Caco-2 (cell line): Measurements from ENCODE around the gene EPG5. TPM values are rescaled to one million over a fixed set of nuclear protein-coding genes. Genes with fewer than 3 reads are reported as not detected.

Experiments used
- BruUV-seq: library from RNA; stranded (reverse); fragments of 400-500 nt; replicated peaks from 2 replicates; lab custom pipeline; 2021; lab: Mats Ljungman, UMichigan
- CTCF ChIA-PET: fragments of 300-600 bp; sonication (Branson Sonifier 250); formaldehyde crosslinking; loops from one replicate; lab custom pipeline; 2022; ENCODE audit warnings: antibody characterized with exemption; lab: Charles Lee
- POLR2A ChIA-PET: fragments of 300-600 bp; sonication (Branson Sonifier 250); formaldehyde crosslinking; loops from one replicate; lab custom pipeline; 2022; ENCODE audit warnings: antibody characterized with exemption; lab: Charles Lee
- DNase-seq, 2 experiments: peaks; one replicate each; pipeline versions ENCODE4 v3.0.0 to v3.0.0-alpha.2; 2020 to 2022
- H3K27me3 ChIP-seq: replicated peaks from 2 replicates; pipeline ENCODE4 v1.6.0; 2011; ENCODE audit warnings: low read length; ENCODE audit not compliant: control insufficient read depth, insufficient read depth
- H3K36me3 ChIP-seq: 2 replicates; pipeline ENCODE4 v1.5.1; 2011; ENCODE audit warnings: low read length; ENCODE audit not compliant: control insufficient read depth, insufficient read depth
- H3K4me1 ChIP-seq: fragments of 250-450 bp; sonication (Bioruptor Pico); 2 replicates; pipeline ENCODE4 v1.5.1; 2020; ENCODE audit warnings: mild to moderate bottlenecking
- H3K4me3 ChIP-seq: 2 replicates; pipeline ENCODE4 v1.5.1; 2011; ENCODE audit warnings: low read depth, mild to moderate bottlenecking, control low read depth, low read length
- H3K9me3 ChIP-seq: fragments of 250-450 bp; sonication (Bioruptor Pico); 2 replicates; pipeline ENCODE4 v1.5.1; 2020; ENCODE audit warnings: mild to moderate bottlenecking, moderate library complexity
- H3K27ac Mint-ChIP-seq: one replicate; pipeline ENCODE4 v1.8.0; 2022; ENCODE audit warnings: mixed read lengths; ENCODE audit not compliant: unreplicated experiment
- H3K27me3 Mint-ChIP-seq: one replicate; pipeline ENCODE4 v1.8.0; 2022; ENCODE audit warnings: mixed read lengths; ENCODE audit not compliant: insufficient read depth, unreplicated experiment
- H3K36me3 Mint-ChIP-seq: one replicate; pipeline ENCODE4 v1.8.0; 2022; ENCODE audit warnings: mild to moderate bottlenecking, mixed read lengths; ENCODE audit not compliant: insufficient read depth, unreplicated experiment
- H3K4me1 Mint-ChIP-seq: one replicate; pipeline ENCODE4 v1.8.0; 2022; ENCODE audit warnings: low read depth, mixed read lengths; ENCODE audit not compliant: unreplicated experiment
- H3K4me3 Mint-ChIP-seq: one replicate; pipeline ENCODE4 v1.8.0; 2022; ENCODE audit warnings: mild to moderate bottlenecking, moderate library complexity, mixed read lengths; ENCODE audit not compliant: unreplicated experiment
- H3K9me3 Mint-ChIP-seq: one replicate; pipeline ENCODE4 v1.8.0; 2022; ENCODE audit warnings: mixed read lengths; ENCODE audit not compliant: unreplicated experiment
- CTCF ChIP-seq, 2 experiments: fragments of 200-600 bp in 1 of 2; IDR thresholded peaks; 1 replicate in 1 of 2; 2 replicates in 1 of 2; pipeline versions ENCODE4 v1.5.1 to v1.8.0; 2011 to 2022; ENCODE audit warnings: antibody characterized with exemption in 1 of 2, control low read depth in 1 of 2, inconsistent platforms in 1 of 2, low read depth in 1 of 2, low read length in 1 of 2, mild to moderate bottlenecking in 1 of 2, moderate library complexity in 1 of 2; ENCODE audit not compliant: insufficient read depth in 1 of 2, severe bottlenecking in 1 of 2, unreplicated experiment in 1 of 2
- intact Hi-C: fragments of 100-400 bp; cut with micrococcal nuclease; formaldehyde crosslinking; loops from one replicate; pipeline ENCODE4 v1.10.0; 2022; ENCODE audit not compliant: unreplicated experiment
- total RNA-seq: library from RNA; stranded (reverse); gene quantifications from 2 replicates; pipeline ENCODE4 v1.2.3, GENCODE V29; 2022

EPG5 gene
- total RNA-seq, 1 experiment from 2014 or later, result 12.0 TPM

GRCh38 chr18:45801416-45802004 is 165.6 kb downstream of the EPG5 start:
- CTCF ChIA-PET, result no interaction called here
- Histone ChIP-seq H3K36me3 (no peaks in the 10 kb centered on the region), H3K27me3 (no peaks in the 10 kb centered on the region), H3K4me3 (no peak overlapping the region), H3K9me3 (no peaks in the 10 kb centered on the region), H3K4me1 (no peaks in the 10 kb centered on the region)
- H3K9me3 Mint-ChIP-seq, result peaks cover 17% of the 10 kb centered on the region
- DNase-seq, result no peak
- POLR2A ChIA-PET, result no interaction called here
- no TSS peak for BruUV-seq
- H3K4me1 Mint-ChIP-seq, result no peaks in the 10 kb centered on the region
- H3K4me3 Mint-ChIP-seq, result no peak overlapping the region
- H3K36me3 Mint-ChIP-seq, result no peaks in the 10 kb centered on the region
- H3K27me3 Mint-ChIP-seq, result no peaks in the 10 kb centered on the region
- TF ChIP-seq CTCF (IDR thresholded peaks at IDR 0.05; ENCODE audit: insufficient read depth in 1 of 2, low read depth in 1 of 2, low read length in 1 of 2, severe bottlenecking in 1 of 2, unreplicated experiment in 1 of 2), result no peak
- intact Hi-C loops, result no loop called here
- no peak overlapping the region for H3K27ac Mint-ChIP-seq

Other genes with a start within 250 kb of the EPG5 start
- not detected in 2 replicates for gene SLC14A1, start 243.1 kb downstream of the EPG5 start, total RNA-seq
- not detected in 2 replicates for gene SIGLEC15, start 141.7 kb downstream of the EPG5 start, total RNA-seq
- gene PSTPIP2, start 104.9 kb upstream of the EPG5 start, total RNA-seq, result 13.3 and 13.7 TPM in 2 replicates
- 349 and 401 TPM in 2 replicates for gene ATP5F1A, start 131.0 kb upstream of the EPG5 start, total RNA-seq
- gene HAUS1, start 137.1 kb upstream of the EPG5 start, total RNA-seq, result 28.2 and 29.5 TPM in 2 replicates